Activated CD4-positive, CD25-positive, alpha-beta regulatory T cell treated with anti-CD3 and anti-CD28 coated beads, Interleukin-2, amount 50 U/mL, for 16 hours (primary cell): Measurements from ENCODE around the gene AGBL5.
"Not testable (repeated sequence)": the region's sequence is repeated elsewhere in the genome, so short reads cannot be mapped to it uniquely, and the experiment has no call there.

ENCODE experiments used
- DNase-seq: peaks from one replicate; pipeline ENCODE4 v3.0.0-alpha.2; 2020; ENCODE audit warnings: low read depth, low spot score

Gene AGBL5

GRCh38 chr2:27118525-27119329 lies 67.3 kb downstream of the AGBL5 start, which contains the start of gene CGREF1:
CGREF1 (minus strand) TSS chr2:27119128; CDS start chr2:27104366, 14,762 bp downstream.
- DNase-seq = no peak

- DNase-seq = not testable (repeated sequence)
Observed at GRCh38 chr2:27119330-27119670, 67.8 kb downstream of the AGBL5 start.
